ENCODE results near the gene TRAF7.

- TF ChIP-seq CTCF (conservative IDR thresholded peaks at IDR 0.05; ENCODE audit: low read length) (peak; percentile 20; the same call in 1 of the 2 replicates), EZH2phosphoT487 (IDR thresholded peaks at IDR 0.05; ENCODE audit: borderline replicate concordance, low read depth, low read length) (no peak)
These were observed 68.4 kb downstream of the TRAF7 start for GRCh38 chr16:2223942-2224486.
